H1 (cell line): ENCODE data around the gene HNRNPAB. TPM values are rescaled to one million over a fixed set of nuclear protein-coding genes. Genes with fewer than 3 reads are reported as not detected.

Experiments used
- CTCF ChIA-PET: fragments of 300-600 bp; sonication (Branson Sonifier 250); formaldehyde crosslinking; loops from one replicate; lab custom pipeline; 2021; ENCODE audit not compliant: partially characterized antibody; lab: Charles Lee
- POLR2A ChIA-PET: fragments of 300-600 bp; sonication (Branson Sonifier 250); formaldehyde crosslinking; loops from one replicate; lab custom pipeline; 2021; ENCODE audit warnings: inconsistent platforms; ENCODE audit not compliant: partially characterized antibody; lab: Charles Lee
- DNase-seq, 2 experiments: peaks; one replicate each; pipeline versions ENCODE4 v3.0.0 to v3.0.0-alpha.2; 2010 to 2022; ENCODE audit warnings: low spot score in 2 of 2, low read depth in 1 of 2, mixed read lengths in 1 of 2
- FAIRE-seq: peaks from 2 replicates; lab custom pipeline; 2011; peaks lifted over from hg19 to GRCh38; lab: Jason Lieb, UNC
- H2AFZ ChIP-seq: 2 replicates; pipeline ENCODE4 v1.8.1; 2012; ENCODE audit warnings: low read length, inconsistent platforms
- H2AK5ac ChIP-seq: 2 replicates; pipeline ENCODE4 v1.6.1; 2013; ENCODE audit warnings: low read depth, low read length
- H2BK120ac ChIP-seq: replicated peaks from 2 replicates; pipeline ENCODE3; 2013; ENCODE audit warnings: low read depth, low read length, inconsistent platforms
- H2BK12ac ChIP-seq: 2 replicates; pipeline ENCODE4 v1.6.1; 2013; ENCODE audit warnings: low read depth, low read length
- H2BK15ac ChIP-seq: 2 replicates; pipeline ENCODE4 v1.6.1; 2013; ENCODE audit warnings: low read length
- H2BK20ac ChIP-seq: 2 replicates; pipeline ENCODE4 v1.6.1; 2013; ENCODE audit warnings: low read length
- H2BK5ac ChIP-seq: 2 replicates; pipeline ENCODE4 v1.6.1; 2013; ENCODE audit warnings: low read depth, low read length
- H3K14ac ChIP-seq: 2 replicates; pipeline ENCODE4 v1.6.1; 2013; ENCODE audit warnings: inconsistent platforms; ENCODE audit not compliant: insufficient read length
- H3K18ac ChIP-seq: 2 replicates; pipeline ENCODE4 v1.6.1; 2013; ENCODE audit warnings: low read length; ENCODE audit errors: extremely low read depth
- H3K23ac ChIP-seq: 2 replicates; pipeline ENCODE4 v1.6.1; 2013; ENCODE audit warnings: inconsistent platforms; ENCODE audit not compliant: insufficient read length
- H3K23me2 ChIP-seq: 2 replicates; pipeline ENCODE4 v1.6.1; 2013; ENCODE audit warnings: low read depth, low read length
- H3K27ac ChIP-seq: 2 replicates; pipeline ENCODE4 v1.6.1; 2011; ENCODE audit warnings: low read depth, low read length, inconsistent platforms
- H3K27me3 ChIP-seq, 4 experiments: replicated peaks in 1 of 4; 1 replicate in 1 of 4; 2 replicates in 3 of 4; pipeline versions ENCODE4 v1.6.1 to v1.8.1; 2011 to 2013; ENCODE audit warnings: low read length in 3 of 4, mild to moderate bottlenecking in 3 of 4, inconsistent platforms in 2 of 4, mixed read lengths in 2 of 4, moderate library complexity in 1 of 4; ENCODE audit not compliant: control insufficient read depth in 3 of 4, insufficient read depth in 3 of 4; ENCODE audit errors: extremely low read depth in 1 of 4
- H3K36me3 ChIP-seq, 4 experiments: 2 replicates each; pipeline versions ENCODE4 v1.6.1 to v1.8.1; 2011 to 2013; ENCODE audit warnings: mild to moderate bottlenecking in 4 of 4, low read length in 3 of 4, moderate library complexity in 2 of 4, control low read depth in 1 of 4, inconsistent platforms in 1 of 4; ENCODE audit not compliant: insufficient read depth in 4 of 4, control insufficient read depth in 2 of 4
- H3K4ac ChIP-seq: replicated peaks from 2 replicates; pipeline ENCODE3; 2013; ENCODE audit warnings: low read length, low read depth, mixed read lengths, inconsistent platforms; ENCODE audit not compliant: insufficient read length
- H3K4me1 ChIP-seq, 4 experiments: replicated peaks in 1 of 4; 1 replicate in 1 of 4; 2 replicates in 3 of 4; pipeline versions ENCODE4 v1.6.1 to v1.8.1; 2011 to 2013; ENCODE audit warnings: low read length in 3 of 4, inconsistent platforms in 2 of 4, mixed read lengths in 1 of 4; ENCODE audit not compliant: insufficient read depth in 4 of 4, control insufficient read depth in 3 of 4
- H3K4me2 ChIP-seq, 2 experiments: 2 replicates each; pipeline versions ENCODE4 v1.6.1 to v1.8.1; 2011 to 2013; ENCODE audit warnings: low read depth in 2 of 2, low read length in 2 of 2, control low read depth in 1 of 2, inconsistent platforms in 1 of 2, mild to moderate bottlenecking in 1 of 2; ENCODE audit not compliant: insufficient read depth in 1 of 2
- H3K4me3 ChIP-seq, 4 experiments: fragments of 200-600, 300-600 bp in 1 of 4; sonication (generic), shearing (Covaris generic), sonication (Bioruptor Twin) in 1 of 4; 2 replicates each; pipeline versions ENCODE4 v1.5.1 to v1.8.1; 2011 to 2016; ENCODE audit warnings: low read length in 4 of 4, low read depth in 3 of 4, control low read depth in 2 of 4, inconsistent platforms in 2 of 4, mild to moderate bottlenecking in 2 of 4, mixed read lengths in 1 of 4, moderate library complexity in 1 of 4; ENCODE audit not compliant: insufficient read depth in 2 of 4; ENCODE audit errors: extremely low read depth in 1 of 4
- H3K56ac ChIP-seq: replicated peaks from 2 replicates; pipeline ENCODE3; 2013; ENCODE audit warnings: low read depth, mild to moderate bottlenecking, mixed read lengths, low read length, inconsistent platforms; ENCODE audit not compliant: insufficient read length
- H3K79me1 ChIP-seq: 2 replicates; pipeline ENCODE4 v1.6.1; 2013; ENCODE audit warnings: low read depth, low read length, control low read depth
- H3K79me2 ChIP-seq, 2 experiments: 2 replicates each; pipeline versions ENCODE4 v1.6.1 to v1.8.1; 2012 to 2013; ENCODE audit warnings: low read length in 2 of 2, mild to moderate bottlenecking in 2 of 2, inconsistent platforms in 1 of 2; ENCODE audit not compliant: insufficient read depth in 2 of 2, control insufficient read depth in 1 of 2
- H3K9ac ChIP-seq, 4 experiments: replicated peaks in 1 of 4; 1 replicate in 1 of 4; 2 replicates in 3 of 4; pipeline versions ENCODE4 v1.6.1 to v1.8.1; 2011 to 2013; ENCODE audit warnings: low read depth in 3 of 4, low read length in 3 of 4, control low read depth in 2 of 4, mild to moderate bottlenecking in 2 of 4, moderate library complexity in 2 of 4, inconsistent platforms in 1 of 4; ENCODE audit errors: extremely low read depth in 1 of 4
- H3K9me3 ChIP-seq, 2 experiments: 2 replicates each; pipeline versions ENCODE4 v1.6.1 to v1.8.1; 2012 to 2013; ENCODE audit warnings: mild to moderate bottlenecking in 2 of 2, moderate library complexity in 2 of 2, control low read depth in 1 of 2, inconsistent platforms in 1 of 2, low read depth in 1 of 2, low read length in 1 of 2, mixed read lengths in 1 of 2; ENCODE audit not compliant: insufficient read depth in 2 of 2
- H4K20me1 ChIP-seq, 2 experiments: replicated peaks in 1 of 2; 2 replicates each; pipeline versions ENCODE3 to v1.8.1; 2011 to 2013; ENCODE audit warnings: inconsistent platforms in 2 of 2, low read length in 2 of 2, mild to moderate bottlenecking in 1 of 2; ENCODE audit not compliant: insufficient read depth in 2 of 2, control insufficient read depth in 1 of 2
- H4K5ac ChIP-seq: 2 replicates; pipeline ENCODE4 v1.6.1; 2013; ENCODE audit warnings: low read length, low read depth, mixed read lengths, inconsistent platforms; ENCODE audit not compliant: insufficient read length
- H4K8ac ChIP-seq: 2 replicates; pipeline ENCODE4 v1.8.0; 2013; ENCODE audit warnings: mild to moderate bottlenecking, moderate library complexity, low read length, inconsistent platforms; ENCODE audit not compliant: insufficient read depth; ENCODE audit errors: extremely low read depth
- H4K91ac ChIP-seq: replicated peaks from 2 replicates; pipeline ENCODE3; 2013; ENCODE audit warnings: low read length, mixed read lengths, inconsistent platforms; ENCODE audit not compliant: insufficient read length
- BCL11A ChIP-seq, 2 experiments: IDR thresholded peaks; one replicate each; pipeline ENCODE4 v1.6.1; 2011; ENCODE audit warnings: low read depth in 2 of 2, low read length in 2 of 2, mild to moderate bottlenecking in 2 of 2
- CBX5 ChIP-seq: fragments of 300-800, 300-1000 bp; sonication (generic); IDR thresholded peaks from 2 replicates; pipeline ENCODE4 v1.7.1; 2016; ENCODE audit warnings: antibody characterized with exemption, low read length, low read depth
- CEBPB ChIP-seq: IDR thresholded peaks from 2 replicates; pipeline ENCODE4 v1.6.1; 2012; ENCODE audit warnings: low read depth, low read length
- GTF2F1 ChIP-seq: IDR thresholded peaks from 2 replicates; pipeline ENCODE4 v1.6.1; 2012; ENCODE audit warnings: low read depth, low read length, improper control_type of control experiment, borderline replicate concordance
- HDAC6 ChIP-seq: IDR thresholded peaks from one replicate; pipeline ENCODE4 v1.7.1; 2012; ENCODE audit warnings: low read depth, mild to moderate bottlenecking, inconsistent platforms, low read length, moderate library complexity
- JUN ChIP-seq: IDR thresholded peaks from 2 replicates; pipeline ENCODE4 v1.6.1; 2011; ENCODE audit warnings: low read depth, mild to moderate bottlenecking, improper control_type of control experiment, low read length
- MAFK ChIP-seq: IDR thresholded peaks from 2 replicates; pipeline ENCODE4 v1.6.1; 2012; ENCODE audit warnings: low read depth, mild to moderate bottlenecking, improper control_type of control experiment, low read length
- PHF8 ChIP-seq: fragments of 200-600 bp; sonication (generic); conservative IDR thresholded peaks from 2 replicates; pipeline ENCODE4 v1.7.1; 2012; ENCODE audit warnings: low read depth, mild to moderate bottlenecking, inconsistent platforms, low read length, moderate library complexity
- RAD21 ChIP-seq, 2 experiments: IDR thresholded peaks in 1 of 2; conservative IDR thresholded peaks in 1 of 2; 2 replicates each; pipeline ENCODE4 v1.6.1; 2011; ENCODE audit warnings: low read depth in 2 of 2, low read length in 2 of 2, improper control_type of control experiment in 1 of 2, inconsistent platforms in 1 of 2, mild to moderate bottlenecking in 1 of 2, moderate library complexity in 1 of 2
- SAP30 ChIP-seq: fragments of 300-600 bp; sonication (generic); IDR thresholded peaks from 2 replicates; pipeline ENCODE4 v1.7.1; 2012; ENCODE audit warnings: low read length, moderate library complexity, mild to moderate bottlenecking, inconsistent platforms; ENCODE audit not compliant: insufficient read depth, insufficient replicate concordance
- SP2 ChIP-seq: IDR thresholded peaks from 2 replicates; pipeline ENCODE4 v1.6.1; 2012; ENCODE audit warnings: mild to moderate bottlenecking, low read length, inconsistent platforms
- TCF12 ChIP-seq: IDR thresholded peaks from 2 replicates; pipeline ENCODE4 v1.6.1; 2011; ENCODE audit warnings: low read depth, mild to moderate bottlenecking, low read length
- WGBS, 2 experiments: shearing (Covaris generic) in 1 of 2; methylation state at CpG; one replicate each; pipeline versions ENCODE4 v1.1.6 to v1.1.7; 2013 to 2015; ENCODE audit warnings: low lambda C conversion rate in 2 of 2, mixed read lengths in 2 of 2, inconsistent platforms in 1 of 2, low coverage in 1 of 2, missing lambda C conversion rate in 1 of 2; ENCODE audit not compliant: insufficient replicate concordance in 2 of 2, insufficient coverage in 1 of 2, insufficient read length in 1 of 2; ENCODE audit errors: extremely low coverage in 1 of 2, missing lambda C conversion rate in 1 of 2; 5-methylcytosine and 5-hydroxymethylcytosine counted together
- polyA plus RNA-seq, 7 experiments: library from polyadenylated mRNA; depleted of rRNA in 3 of 7; stranded (reverse) in 5 of 7; unstranded in 2 of 7; fragments of >200 nt in 5 of 7; fragments of 200-250 nt in 2 of 7; gene quantifications; 1 replicate in 5 of 7; 2 replicates in 1 of 7; 4 replicates in 1 of 7; pipeline versions ENCODE4 v1.2.1 to v1.2.3, GENCODE V29; 2011 to 2013; ENCODE audit warnings: missing spikeins in 2 of 7, mixed read lengths in 2 of 7
- total RNA-seq: library from RNA; stranded (reverse); fragmentation: NEBNext Ultra II Directional; extraction: Animal tissue kit (Norgen Biotek cat#: 25700); gene quantifications from 2 replicates; pipeline ENCODE4 v1.2.1, GENCODE V29; 2021

HNRNPAB gene
- total and polyA plus RNA-seq, 2 of the 8 experiments (the other 6 are each of a cell fraction or from before 2014, with no cell fraction given): 373 to 563 TPM

GRCh38 chr5:178177569-178177968 is 26.8 kb upstream of the HNRNPAB start:
- no peak overlapping the region for H3K14ac ChIP-seq
- no peaks in the 10 kb centered on the region for H3K79me2 ChIP-seq
- CTCF ChIA-PET: interaction anchor here (0.7 to 3.1 kb wide), 17 partner anchors 9 to 105 kb away, joined by 3 to 18 read pairs (median 4); partner anchors contain the start of gene HNRNPAB
- H3K23ac ChIP-seq: no peak overlapping the region
- POLR2A ChIA-PET: interaction anchor here (0.7 to 38.5 kb wide), 10 partner anchors 9 to 61 kb away, joined by 3 to 985 read pairs (median 5); partner anchors contain the start of genes HNRNPAB, NHP2 and PHYKPL
- no peak overlapping the region for H3K4me2 ChIP-seq
- FAIRE-seq: no peak
- no peaks in the 10 kb centered on the region for H4K20me1 ChIP-seq
- H4K8ac ChIP-seq: no peak overlapping the region
- H3K27ac ChIP-seq: peak overlapping the region; percentile 60; the same call in 1 of the 2 replicates
- H3K4me3 ChIP-seq: no peak overlapping the region
- no peak overlapping the region for H3K56ac ChIP-seq
- no peaks in the 10 kb centered on the region for H3K36me3 ChIP-seq
- H2AK5ac ChIP-seq: 0 out of 2 replicates have a peak overlapping the region, but pooled peaks have one; percentile 39
- H2BK120ac ChIP-seq: peak overlapping the region; percentile 2
- DNase-seq: no peak
- H2BK5ac ChIP-seq: peak overlapping the region; percentile 71; the same call in 1 of the 2 replicates
- peak overlapping the region; percentile 12 for H3K4ac ChIP-seq
- peak overlapping the region; percentile 8 for H4K91ac ChIP-seq
- peaks cover 0 to 24% (median 15%) of the 10 kb centered on the region in 4 experiments; a peak in 6 of 7 replicates for H3K4me1 ChIP-seq
- no peaks in the 10 kb centered on the region for H3K27me3 ChIP-seq
- WGBS, 2 experiments: 92% methylated on average over 8 of the region's 8 CpGs; no CpG with 5 or more reads in 1 of the 2 experiments
- no peak overlapping the region for H3K9ac ChIP-seq
- peak overlapping the region; percentile 84; the same call in 1 of the 2 replicates for H2AFZ ChIP-seq
- H2BK20ac ChIP-seq: peak overlapping the region; percentile 86
- H3K23me2 ChIP-seq: 0 out of 2 replicates have a peak, but pooled peaks cover 2% of the 10 kb centered on the region
- H3K9me3 ChIP-seq: no peaks in the 10 kb centered on the region
- H4K5ac ChIP-seq: no peak overlapping the region
- peak overlapping the region; percentile 90; the same call in 1 of the 2 replicates for H2BK12ac ChIP-seq
- peak overlapping the region; percentile 75 for H2BK15ac ChIP-seq
- H3K79me1 ChIP-seq: no peaks in the 10 kb centered on the region
- H3K18ac ChIP-seq: peak overlapping the region; percentile 38
- TF ChIP-seq PHF8 (no peak), SAP30 (no peak), GTF2F1 (no peak), HDAC6 (no peak), CBX5 (no peak), CEBPB (no peak), SP2 (no peak), TCF12 (no peak), RAD21 (IDR thresholded peaks at IDR 0.05 in 1 of 2, conservative IDR thresholded peaks at IDR 0.05 in 1 of 2; ENCODE audit: low read depth in 2 of 2, low read length in 2 of 2) (peak; percentile 31 to 46; a peak in 3 of 4 replicates), JUN (no peak), MAFK (no peak), BCL11A (IDR thresholded peaks at IDR 0.05; ENCODE audit: low read depth in 2 of 2, low read length in 2 of 2) (no peak)
